ENCODE results near the gene SNX27. TPM values are rescaled to one million over a fixed set of nuclear protein-coding genes. Genes with fewer than 3 reads are reported as not detected.

The SNX27 gene
- total RNA-seq, 1 donor from 2014 or later = 39.0 TPM

DNA sequence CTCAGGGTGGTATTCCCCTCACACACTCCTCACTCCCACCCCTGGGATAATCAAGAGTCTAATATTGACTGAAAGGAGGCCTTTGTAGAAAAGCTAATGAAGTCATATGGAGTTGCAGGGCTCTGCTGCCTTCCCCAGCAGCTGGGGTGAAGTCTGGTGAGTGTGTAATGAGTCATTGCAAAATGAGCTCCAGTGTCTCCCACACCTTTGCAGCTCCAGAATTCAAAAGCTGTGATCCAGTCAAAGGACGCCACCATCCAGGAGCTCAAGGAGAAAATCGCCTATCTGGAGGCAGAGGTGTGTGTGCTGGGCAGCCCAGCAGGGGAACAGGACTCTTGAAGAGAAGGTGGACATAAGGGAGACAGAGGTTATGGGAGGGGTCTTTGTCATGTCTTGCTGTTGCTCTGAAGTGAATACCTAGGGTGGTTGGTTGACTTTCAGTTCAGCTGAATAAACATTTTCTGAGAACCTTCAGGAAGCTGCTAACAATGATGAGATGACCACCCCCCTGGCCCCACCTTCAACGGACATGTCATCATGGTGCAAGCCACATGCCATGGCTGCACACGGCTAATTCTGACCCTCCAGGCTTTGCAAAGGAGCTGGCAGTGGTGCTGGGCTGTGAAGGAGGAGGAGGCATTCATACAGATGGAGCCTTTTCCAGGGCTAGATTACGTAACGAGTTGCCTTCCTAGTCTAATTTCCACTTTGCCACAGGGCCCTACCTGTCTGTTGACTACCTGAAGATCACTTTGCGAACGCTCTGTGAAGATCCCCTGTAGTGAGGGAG is 32.2 kb upstream of the SNX27 start:
- Mint-ChIP-seq H3K4me3 (ENCODE audit: unreplicated experiment) (no peak overlapping the region), H3K27me3 (ENCODE audit: low read depth) (no peaks in the 10 kb centered on the region), H3K9me3 (ENCODE audit: low read depth) (no peaks in the 10 kb centered on the region), H3K36me3 (ENCODE audit: low read depth) (peaks cover 50% of the 10 kb centered on the region), H3K4me1 (ENCODE audit: low read depth) (peaks cover 9% of the 10 kb centered on the region), H3K27ac (ENCODE audit: unreplicated experiment) (no peak overlapping the region)
- no peak for DNase-seq (ENCODE audit: low spot score)
- TF ChIP-seq CTCF (IDR thresholded peaks at IDR 0.05) = no peak

GRCh38 chr1:151581451-151581850 is 30.4 kb upstream of the SNX27 start:
- DNase-seq (ENCODE audit: low spot score) = no peak
- H3K27me3 Mint-ChIP-seq (ENCODE audit: low read depth) = no peaks in the 10 kb centered on the region
- H3K4me1 Mint-ChIP-seq (ENCODE audit: low read depth) = peaks cover 16% of the 10 kb centered on the region
- H3K4me3 Mint-ChIP-seq (ENCODE audit: unreplicated experiment) = no peak overlapping the region
- no peak for TF ChIP-seq CTCF (IDR thresholded peaks at IDR 0.05)
- H3K9me3 Mint-ChIP-seq (ENCODE audit: low read depth) = no peaks in the 10 kb centered on the region
- no peak overlapping the region for H3K27ac Mint-ChIP-seq (ENCODE audit: unreplicated experiment)
- peaks cover 42% of the 10 kb centered on the region for H3K36me3 Mint-ChIP-seq (ENCODE audit: low read depth)

DNA sequence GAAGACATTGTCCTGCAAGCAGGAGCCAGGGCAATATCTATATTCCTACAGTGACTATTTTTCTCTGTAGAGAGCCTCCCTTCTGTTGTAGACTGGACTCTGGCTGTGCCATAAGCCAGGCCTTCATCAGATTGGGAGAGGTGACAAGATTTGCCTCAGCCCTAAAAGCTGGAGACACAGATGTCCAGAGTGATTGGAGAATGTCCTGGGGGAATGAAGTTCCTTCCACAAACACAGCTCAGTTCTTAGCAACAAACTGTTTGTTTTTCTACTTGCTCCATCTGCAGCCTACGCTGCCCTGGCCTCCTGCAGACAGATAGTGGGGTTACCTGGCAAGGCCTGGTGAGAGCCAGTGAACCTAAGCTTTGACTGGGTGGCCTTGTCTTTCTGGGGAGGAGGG is 29.9 kb upstream of the SNX27 start:
- H3K4me3 Mint-ChIP-seq (ENCODE audit: unreplicated experiment) = no peak overlapping the region
- H3K4me1 Mint-ChIP-seq (ENCODE audit: low read depth) = peaks cover 18% of the 10 kb centered on the region
- no peak for DNase-seq (ENCODE audit: low spot score)
- no peak overlapping the region for H3K27ac Mint-ChIP-seq (ENCODE audit: unreplicated experiment)
- no peak for TF ChIP-seq CTCF (IDR thresholded peaks at IDR 0.05)
- no peaks in the 10 kb centered on the region for H3K27me3 Mint-ChIP-seq (ENCODE audit: low read depth)
- H3K36me3 Mint-ChIP-seq (ENCODE audit: low read depth) = peaks cover 42% of the 10 kb centered on the region
- no peaks in the 10 kb centered on the region for H3K9me3 Mint-ChIP-seq (ENCODE audit: low read depth)

GRCh38 chr1:151583796-151584195 is 28.1 kb upstream of the SNX27 start:
- no peaks in the 10 kb centered on the region for H3K27me3 Mint-ChIP-seq (ENCODE audit: low read depth)
- no peak overlapping the region for H3K27ac Mint-ChIP-seq (ENCODE audit: unreplicated experiment)
- no peaks in the 10 kb centered on the region for H3K9me3 Mint-ChIP-seq (ENCODE audit: low read depth)
- no peak overlapping the region for H3K4me3 Mint-ChIP-seq (ENCODE audit: unreplicated experiment)
- peaks cover 18% of the 10 kb centered on the region for H3K4me1 Mint-ChIP-seq (ENCODE audit: low read depth)
- no peak for DNase-seq (ENCODE audit: low spot score)
- peaks cover 34% of the 10 kb centered on the region for H3K36me3 Mint-ChIP-seq (ENCODE audit: low read depth)
- no peak for TF ChIP-seq CTCF (IDR thresholded peaks at IDR 0.05)

DNA sequence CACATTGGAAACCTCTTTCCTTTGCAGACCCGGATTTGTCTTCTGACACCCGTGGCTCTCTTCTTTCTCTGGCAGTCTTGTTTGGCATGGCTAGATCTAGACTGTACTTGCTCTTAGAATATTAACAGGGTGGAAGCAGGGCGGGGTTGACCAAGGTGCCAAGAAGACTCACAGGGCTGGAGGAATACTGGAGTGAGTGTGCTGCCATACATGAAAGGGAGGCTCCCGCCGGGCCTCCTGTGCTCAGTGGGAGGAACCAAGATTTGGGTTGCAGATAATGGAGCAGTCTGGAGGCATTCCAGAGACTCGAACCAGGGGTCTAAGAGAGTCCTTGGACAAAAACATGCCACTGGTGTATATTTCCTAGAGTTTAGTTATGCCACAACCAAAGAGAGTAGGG is 27.6 kb upstream of the SNX27 start:
- H3K4me1 Mint-ChIP-seq (ENCODE audit: low read depth) = peaks cover 18% of the 10 kb centered on the region
- H3K4me3 Mint-ChIP-seq (ENCODE audit: unreplicated experiment) = no peak overlapping the region
- TF ChIP-seq CTCF (IDR thresholded peaks at IDR 0.05) = no peak
- no peak overlapping the region for H3K27ac Mint-ChIP-seq (ENCODE audit: unreplicated experiment)
- no peaks in the 10 kb centered on the region for H3K27me3 Mint-ChIP-seq (ENCODE audit: low read depth)
- no peaks in the 10 kb centered on the region for H3K9me3 Mint-ChIP-seq (ENCODE audit: low read depth)
- no peak for DNase-seq (ENCODE audit: low spot score)
- H3K36me3 Mint-ChIP-seq (ENCODE audit: low read depth) = peaks cover 29% of the 10 kb centered on the region
